H1 (cell line): ENCODE results near the gene ANGPTL5. TPM values are rescaled to one million over a fixed set of nuclear protein-coding genes. Genes with fewer than 3 reads are reported as not detected.

Source experiments
- CTCF ChIA-PET: fragments of 300-600 bp; sonication (Branson Sonifier 250); formaldehyde crosslinking; loops from one replicate; lab custom pipeline; 2021; ENCODE audit not compliant: partially characterized antibody; lab: Charles Lee
- POLR2A ChIA-PET: fragments of 300-600 bp; sonication (Branson Sonifier 250); formaldehyde crosslinking; loops from one replicate; lab custom pipeline; 2021; ENCODE audit warnings: inconsistent platforms; ENCODE audit not compliant: partially characterized antibody; lab: Charles Lee
- DNase-seq, 2 experiments: peaks; one replicate each; pipeline versions ENCODE4 v3.0.0 to v3.0.0-alpha.2; 2010 to 2022; ENCODE audit warnings: low spot score in 2 of 2, low read depth in 1 of 2, mixed read lengths in 1 of 2
- FAIRE-seq: peaks from 2 replicates; lab custom pipeline; 2011; peaks lifted over from hg19 to GRCh38; lab: Jason Lieb, UNC
- H2AFZ ChIP-seq: 2 replicates; pipeline ENCODE4 v1.8.1; 2012; ENCODE audit warnings: low read length, inconsistent platforms
- H2AK5ac ChIP-seq: 2 replicates; pipeline ENCODE4 v1.6.1; 2013; ENCODE audit warnings: low read depth, low read length
- H2BK120ac ChIP-seq: replicated peaks from 2 replicates; pipeline ENCODE3; 2013; ENCODE audit warnings: low read depth, low read length, inconsistent platforms
- H2BK12ac ChIP-seq: 2 replicates; pipeline ENCODE4 v1.6.1; 2013; ENCODE audit warnings: low read depth, low read length
- H2BK15ac ChIP-seq: 2 replicates; pipeline ENCODE4 v1.6.1; 2013; ENCODE audit warnings: low read length
- H2BK20ac ChIP-seq: 2 replicates; pipeline ENCODE4 v1.6.1; 2013; ENCODE audit warnings: low read length
- H2BK5ac ChIP-seq: 2 replicates; pipeline ENCODE4 v1.6.1; 2013; ENCODE audit warnings: low read depth, low read length
- H3K14ac ChIP-seq: 2 replicates; pipeline ENCODE4 v1.6.1; 2013; ENCODE audit warnings: inconsistent platforms; ENCODE audit not compliant: insufficient read length
- H3K18ac ChIP-seq: 2 replicates; pipeline ENCODE4 v1.6.1; 2013; ENCODE audit warnings: low read length; ENCODE audit errors: extremely low read depth
- H3K23ac ChIP-seq: 2 replicates; pipeline ENCODE4 v1.6.1; 2013; ENCODE audit warnings: inconsistent platforms; ENCODE audit not compliant: insufficient read length
- H3K23me2 ChIP-seq: 2 replicates; pipeline ENCODE4 v1.6.1; 2013; ENCODE audit warnings: low read depth, low read length
- H3K27ac ChIP-seq: 2 replicates; pipeline ENCODE4 v1.6.1; 2011; ENCODE audit warnings: low read depth, low read length, inconsistent platforms
- H3K27me3 ChIP-seq, 4 experiments: replicated peaks in 1 of 4; 1 replicate in 1 of 4; 2 replicates in 3 of 4; pipeline versions ENCODE4 v1.6.1 to v1.8.1; 2011 to 2013; ENCODE audit warnings: low read length in 3 of 4, mild to moderate bottlenecking in 3 of 4, inconsistent platforms in 2 of 4, mixed read lengths in 2 of 4, moderate library complexity in 1 of 4; ENCODE audit not compliant: control insufficient read depth in 3 of 4, insufficient read depth in 3 of 4; ENCODE audit errors: extremely low read depth in 1 of 4
- H3K36me3 ChIP-seq, 4 experiments: 2 replicates each; pipeline versions ENCODE4 v1.6.1 to v1.8.1; 2011 to 2013; ENCODE audit warnings: mild to moderate bottlenecking in 4 of 4, low read length in 3 of 4, moderate library complexity in 2 of 4, control low read depth in 1 of 4, inconsistent platforms in 1 of 4; ENCODE audit not compliant: insufficient read depth in 4 of 4, control insufficient read depth in 2 of 4
- H3K4ac ChIP-seq: replicated peaks from 2 replicates; pipeline ENCODE3; 2013; ENCODE audit warnings: low read length, low read depth, mixed read lengths, inconsistent platforms; ENCODE audit not compliant: insufficient read length
- H3K4me1 ChIP-seq, 4 experiments: replicated peaks in 1 of 4; 1 replicate in 1 of 4; 2 replicates in 3 of 4; pipeline versions ENCODE4 v1.6.1 to v1.8.1; 2011 to 2013; ENCODE audit warnings: low read length in 3 of 4, inconsistent platforms in 2 of 4, mixed read lengths in 1 of 4; ENCODE audit not compliant: insufficient read depth in 4 of 4, control insufficient read depth in 3 of 4
- H3K4me2 ChIP-seq, 2 experiments: 2 replicates each; pipeline versions ENCODE4 v1.6.1 to v1.8.1; 2011 to 2013; ENCODE audit warnings: low read depth in 2 of 2, low read length in 2 of 2, control low read depth in 1 of 2, inconsistent platforms in 1 of 2, mild to moderate bottlenecking in 1 of 2; ENCODE audit not compliant: insufficient read depth in 1 of 2
- H3K4me3 ChIP-seq, 4 experiments: fragments of 200-600, 300-600 bp in 1 of 4; sonication (generic), shearing (Covaris generic), sonication (Bioruptor Twin) in 1 of 4; 2 replicates each; pipeline versions ENCODE4 v1.5.1 to v1.8.1; 2011 to 2016; ENCODE audit warnings: low read length in 4 of 4, low read depth in 3 of 4, control low read depth in 2 of 4, inconsistent platforms in 2 of 4, mild to moderate bottlenecking in 2 of 4, mixed read lengths in 1 of 4, moderate library complexity in 1 of 4; ENCODE audit not compliant: insufficient read depth in 2 of 4; ENCODE audit errors: extremely low read depth in 1 of 4
- H3K56ac ChIP-seq: replicated peaks from 2 replicates; pipeline ENCODE3; 2013; ENCODE audit warnings: low read depth, mild to moderate bottlenecking, mixed read lengths, low read length, inconsistent platforms; ENCODE audit not compliant: insufficient read length
- H3K79me1 ChIP-seq: 2 replicates; pipeline ENCODE4 v1.6.1; 2013; ENCODE audit warnings: low read depth, low read length, control low read depth
- H3K79me2 ChIP-seq, 2 experiments: 2 replicates each; pipeline versions ENCODE4 v1.6.1 to v1.8.1; 2012 to 2013; ENCODE audit warnings: low read length in 2 of 2, mild to moderate bottlenecking in 2 of 2, inconsistent platforms in 1 of 2; ENCODE audit not compliant: insufficient read depth in 2 of 2, control insufficient read depth in 1 of 2
- H3K9ac ChIP-seq, 4 experiments: replicated peaks in 1 of 4; 1 replicate in 1 of 4; 2 replicates in 3 of 4; pipeline versions ENCODE4 v1.6.1 to v1.8.1; 2011 to 2013; ENCODE audit warnings: low read depth in 3 of 4, low read length in 3 of 4, control low read depth in 2 of 4, mild to moderate bottlenecking in 2 of 4, moderate library complexity in 2 of 4, inconsistent platforms in 1 of 4; ENCODE audit errors: extremely low read depth in 1 of 4
- H3K9me3 ChIP-seq, 2 experiments: 2 replicates each; pipeline versions ENCODE4 v1.6.1 to v1.8.1; 2012 to 2013; ENCODE audit warnings: mild to moderate bottlenecking in 2 of 2, moderate library complexity in 2 of 2, control low read depth in 1 of 2, inconsistent platforms in 1 of 2, low read depth in 1 of 2, low read length in 1 of 2, mixed read lengths in 1 of 2; ENCODE audit not compliant: insufficient read depth in 2 of 2
- H4K20me1 ChIP-seq, 2 experiments: replicated peaks in 1 of 2; 2 replicates each; pipeline versions ENCODE3 to v1.8.1; 2011 to 2013; ENCODE audit warnings: inconsistent platforms in 2 of 2, low read length in 2 of 2, mild to moderate bottlenecking in 1 of 2; ENCODE audit not compliant: insufficient read depth in 2 of 2, control insufficient read depth in 1 of 2
- H4K5ac ChIP-seq: 2 replicates; pipeline ENCODE4 v1.6.1; 2013; ENCODE audit warnings: low read length, low read depth, mixed read lengths, inconsistent platforms; ENCODE audit not compliant: insufficient read length
- H4K8ac ChIP-seq: 2 replicates; pipeline ENCODE4 v1.8.0; 2013; ENCODE audit warnings: mild to moderate bottlenecking, moderate library complexity, low read length, inconsistent platforms; ENCODE audit not compliant: insufficient read depth; ENCODE audit errors: extremely low read depth
- H4K91ac ChIP-seq: replicated peaks from 2 replicates; pipeline ENCODE3; 2013; ENCODE audit warnings: low read length, mixed read lengths, inconsistent platforms; ENCODE audit not compliant: insufficient read length
- SAP30 ChIP-seq: fragments of 300-600 bp; sonication (generic); IDR thresholded peaks from 2 replicates; pipeline ENCODE4 v1.7.1; 2012; ENCODE audit warnings: low read length, moderate library complexity, mild to moderate bottlenecking, inconsistent platforms; ENCODE audit not compliant: insufficient read depth, insufficient replicate concordance
- SP2 ChIP-seq: IDR thresholded peaks from 2 replicates; pipeline ENCODE4 v1.6.1; 2012; ENCODE audit warnings: mild to moderate bottlenecking, low read length, inconsistent platforms
- WGBS, 2 experiments: shearing (Covaris generic) in 1 of 2; methylation state at CpG; one replicate each; pipeline versions ENCODE4 v1.1.6 to v1.1.7; 2013 to 2015; ENCODE audit warnings: low lambda C conversion rate in 2 of 2, mixed read lengths in 2 of 2, inconsistent platforms in 1 of 2, low coverage in 1 of 2, missing lambda C conversion rate in 1 of 2; ENCODE audit not compliant: insufficient replicate concordance in 2 of 2, insufficient coverage in 1 of 2, insufficient read length in 1 of 2; ENCODE audit errors: extremely low coverage in 1 of 2, missing lambda C conversion rate in 1 of 2; 5-methylcytosine and 5-hydroxymethylcytosine counted together
- polyA plus RNA-seq, 7 experiments: library from polyadenylated mRNA; depleted of rRNA in 3 of 7; stranded (reverse) in 5 of 7; unstranded in 2 of 7; fragments of >200 nt in 5 of 7; fragments of 200-250 nt in 2 of 7; gene quantifications; 1 replicate in 5 of 7; 2 replicates in 1 of 7; 4 replicates in 1 of 7; pipeline versions ENCODE4 v1.2.1 to v1.2.3, GENCODE V29; 2011 to 2013; ENCODE audit warnings: missing spikeins in 2 of 7, mixed read lengths in 2 of 7
- total RNA-seq: library from RNA; stranded (reverse); fragmentation: NEBNext Ultra II Directional; extraction: Animal tissue kit (Norgen Biotek cat#: 25700); gene quantifications from 2 replicates; pipeline ENCODE4 v1.2.1, GENCODE V29; 2021

ANGPTL5 gene
- total and polyA plus RNA-seq, 2 of the 8 experiments (the other 6 are each of a cell fraction or from before 2014, with no cell fraction given): not detected

DNA sequence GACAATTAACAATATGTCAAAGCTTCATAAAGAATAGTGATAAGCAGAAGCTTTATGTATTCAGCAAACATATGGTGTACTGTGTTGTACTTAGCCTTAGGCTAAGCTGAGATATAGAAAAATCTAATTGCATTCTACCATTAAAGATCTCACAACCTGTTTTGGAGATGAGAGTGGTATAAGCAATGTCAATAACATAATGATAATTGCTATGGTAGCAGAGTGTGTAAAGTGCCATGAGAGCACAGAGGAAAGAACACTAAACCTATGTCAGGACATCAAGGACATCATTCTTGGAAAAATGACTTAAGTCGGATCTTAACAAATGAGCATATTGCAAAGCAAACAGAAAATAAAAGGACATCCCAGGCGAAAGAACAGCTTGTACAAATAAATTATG lies 28.6 kb upstream of the ANGPTL5 start:
- H4K20me1 ChIP-seq: no peaks in the 10 kb centered on the region
- no peak overlapping the region for H3K4ac ChIP-seq
- H3K4me2 ChIP-seq: no peak overlapping the region
- H2BK15ac ChIP-seq: no peak overlapping the region
- no peaks in the 10 kb centered on the region for H3K79me2 ChIP-seq
- no peak for DNase-seq
- H3K79me1 ChIP-seq: no peaks in the 10 kb centered on the region
- H3K14ac ChIP-seq: no peak overlapping the region
- no peak for FAIRE-seq
- POLR2A ChIA-PET: no interaction called here
- H3K56ac ChIP-seq: no peak overlapping the region
- CTCF ChIA-PET: interaction anchor here (0.8 to 2.4 kb wide), 5 partner anchors 12 to 325 kb away, joined by 3 to 8 read pairs (median 3); no protein-coding TSS in a partner anchor
- no peaks in the 10 kb centered on the region for H3K4me1 ChIP-seq
- 74% methylated on average over 2 of the region's 2 CpGs; no CpG with 5 or more reads in 1 of the 2 experiments for WGBS, 2 experiments
- H3K36me3 ChIP-seq: no peaks in the 10 kb centered on the region
- H2AK5ac ChIP-seq: no peak overlapping the region
- no peak overlapping the region for H3K4me3 ChIP-seq
- H4K91ac ChIP-seq: no peak overlapping the region
- no peak overlapping the region for H3K18ac ChIP-seq
- no peak overlapping the region for H2AFZ ChIP-seq
- H2BK20ac ChIP-seq: no peak overlapping the region
- no peak overlapping the region for H3K27ac ChIP-seq
- no peak overlapping the region for H3K9ac ChIP-seq
- no peak for TF ChIP-seq SP2
- no peak for TF ChIP-seq SAP30
- no peak overlapping the region for H3K23ac ChIP-seq
- H3K27me3 ChIP-seq: no peaks in the 10 kb centered on the region
- no peak overlapping the region for H2BK120ac ChIP-seq
- no peak overlapping the region for H2BK12ac ChIP-seq
- H3K23me2 ChIP-seq: no peaks in the 10 kb centered on the region
- no peak overlapping the region for H2BK5ac ChIP-seq
- no peak overlapping the region for H4K5ac ChIP-seq
- no peaks in the 10 kb centered on the region for H3K9me3 ChIP-seq
- H4K8ac ChIP-seq: no peak overlapping the region
